Psoas muscle (tissue), 8 donors: ENCODE results near the gene HOXB8. TPM values are rescaled to one million over a fixed set of nuclear protein-coding genes. Genes with fewer than 3 reads are reported as not detected.

Experiments used
- ATAC-seq, 4 donors: fragments of 200-7000 bp; cut with Tn5 transposase; one replicate each; pipeline ENCODE4 v1.9.1; 2020; ENCODE audit warnings: moderate library complexity in 3 of 4, mild to moderate bottlenecking in 2 of 4
- DNase-seq, 2 donors: peaks; one replicate each; pipeline ENCODE4 v3.0.0-alpha.2; 2020
- H3K27ac ChIP-seq: fragments of 200-600 bp; one replicate; pipeline ENCODE4 v1.8.0; 2022
- H3K27me3 ChIP-seq, 3 donors: fragments of 200-600 bp in 1 of 3; one replicate each; pipeline versions ENCODE4 v1.6.1 to v1.8.0; 2013 to 2022; ENCODE audit warnings: low read length in 2 of 3, mild to moderate bottlenecking in 2 of 3, moderate library complexity in 1 of 3; ENCODE audit not compliant: insufficient read depth in 3 of 3
- H3K36me3 ChIP-seq, 2 donors: fragments of 200-600 bp in 1 of 2; one replicate each; pipeline versions ENCODE4 v1.6.1 to v1.8.0; 2013 to 2022; ENCODE audit warnings: low read depth in 1 of 2, mild to moderate bottlenecking in 1 of 2, moderate library complexity in 1 of 2; ENCODE audit not compliant: insufficient read depth in 1 of 2
- H3K4me1 ChIP-seq: fragments of 200-600 bp; one replicate; pipeline ENCODE4 v1.8.0; 2022
- H3K4me3 ChIP-seq: fragments of 200-600 bp; one replicate; pipeline ENCODE4 v1.8.0; 2022; ENCODE audit warnings: mild to moderate bottlenecking
- H3K9me3 ChIP-seq: fragments of 200-600 bp; one replicate; pipeline ENCODE4 v1.8.0; 2022
- CTCF ChIP-seq: fragments of 200-600 bp; IDR thresholded peaks from one replicate; pipeline ENCODE4 v1.8.0; 2022; ENCODE audit warnings: antibody characterized with exemption
- WGBS, 3 donors: extraction: QIAGEN DNeasy Blood & Tissue Kit; methylation state at CpG; one replicate each; pipeline versions ENCODE4 v1.1.6 to v1.1.7; 2013; 5-methylcytosine and 5-hydroxymethylcytosine counted together
- intact Hi-C, 2 donors: fragments of 100-400 bp; cut with DNase I; formaldehyde crosslinking; loops; one replicate each; pipeline versions ENCODE4 v1.11.0 to v1.14.2; 2022
- polyA plus RNA-seq, 3 donors: library from polyadenylated mRNA; stranded (reverse); fragments of 200-250 nt; gene quantifications; one replicate each; pipeline ENCODE4 v1.2.3, GENCODE V29; 2013
- total RNA-seq, 4 donors: library from RNA; stranded (reverse); fragmentation: NEBNext Ultra II Directional in 2 of 4; extraction: Animal tissue kit (Norgen Biotek cat#: 25700) in 2 of 4; gene quantifications; one replicate each; pipeline versions ENCODE4 v1.2.1 to v1.2.4, GENCODE V29; 2021 to 2023
- donor health status: healthy with polysubstance abuse.
- donor health status: DM: no; HTN: no; CAD: no; lungs with moderate emphysema.
- donor health status: Bipolar disorder and iron deficiency.
- donor health status: healthy.
- donor health status: DM: yes; HTN: yes; CAD: no.
- donor health status: DM: no; HTN: no; CAD: no.
- donor health status: DM: no; HTN: no; CAD: no.
- donor health status: DM: yes; HTN: yes; CAD: no.

HOXB8 gene
- total and polyA plus RNA-seq, 7 donors = 0.05 to 0.10 (median 0.08) TPM; not detected in 4

- Histone ChIP-seq H3K27ac (no peak overlapping the region), H3K4me3 (no peak overlapping the region), H3K36me3 (no peaks in the 10 kb centered on the region), H3K27me3 (peaks cover 0 to 100% (median 42%) of the 10 kb centered on the region in 3 donors), H3K4me1 (no peaks in the 10 kb centered on the region), H3K9me3 (no peaks in the 10 kb centered on the region)
- WGBS, 3 donors = 10 to 12% (median 11%) methylated on average over 57 to 58 of the region's 58 CpGs
- intact Hi-C loops = no loop called here
- DNase-seq = no peak
- ATAC-seq = no peak
- no peak for TF ChIP-seq CTCF
These were observed 27.2 kb upstream of the HOXB8 start for GRCh38 chr17:48642059-48642842.

GRCh38 chr17:48641541-48642058, 26.5 kb upstream of the HOXB8 start:
- no peaks in the 10 kb centered on the region for H3K4me1 ChIP-seq
- 13 to 23% (median 21%) methylated on average over 29 of the region's 29 CpGs for WGBS, 3 donors
- H3K4me3 ChIP-seq = no peak overlapping the region
- intact Hi-C loops = no loop called here
- H3K9me3 ChIP-seq = no peaks in the 10 kb centered on the region
- ATAC-seq (no peak), DNase-seq (no peak)
- H3K27ac ChIP-seq = no peak overlapping the region
- TF ChIP-seq CTCF = no peak
- peaks cover 0 to 100% (median 44%) of the 10 kb centered on the region in 3 donors for H3K27me3 ChIP-seq
- H3K36me3 ChIP-seq = no peaks in the 10 kb centered on the region

GRCh38 chr17:48640858-48641180, 25.7 kb upstream of the HOXB8 start:
- ATAC-seq (no peak), DNase-seq (no peak)
- no peaks in the 10 kb centered on the region for H3K36me3 ChIP-seq
- intact Hi-C loops = no loop called here
- no peak overlapping the region for H3K4me3 ChIP-seq
- H3K9me3 ChIP-seq = no peaks in the 10 kb centered on the region
- no peak overlapping the region for H3K27ac ChIP-seq
- H3K4me1 ChIP-seq = no peaks in the 10 kb centered on the region
- WGBS, 3 donors = 73 to 83% (median 78%) methylated on average over 1 of the region's 1 CpG
- peaks cover 3 to 100% (median 41%) of the 10 kb centered on the region in 3 donors for H3K27me3 ChIP-seq
- TF ChIP-seq CTCF = no peak

GRCh38 chr17:48639982-48640857, 25.1 kb upstream of the HOXB8 start:
- Histone ChIP-seq H3K4me3 (no peak overlapping the region), H3K9me3 (no peaks in the 10 kb centered on the region), H3K4me1 (no peaks in the 10 kb centered on the region), H3K27me3 (peaks cover 8 to 100% (median 42%) of the 10 kb centered on the region in 3 donors), H3K27ac (no peak overlapping the region), H3K36me3 (no peaks in the 10 kb centered on the region)
- intact Hi-C loops = no loop called here
- no peak for TF ChIP-seq CTCF
- WGBS, 3 donors = 53 to 60% (median 59%) methylated on average over 6 of the region's 6 CpGs
- ATAC-seq = no peak
- no peak for DNase-seq
